ENCODE measurements around the gene UPB1. TPM values are rescaled to one million over a fixed set of nuclear protein-coding genes. Genes with fewer than 3 reads are reported as not detected.

Gene UPB1
- total and polyA plus RNA-seq, 7 donors, result 0.28 to 0.83 (median 0.36) TPM; not detected in 4

DNA sequence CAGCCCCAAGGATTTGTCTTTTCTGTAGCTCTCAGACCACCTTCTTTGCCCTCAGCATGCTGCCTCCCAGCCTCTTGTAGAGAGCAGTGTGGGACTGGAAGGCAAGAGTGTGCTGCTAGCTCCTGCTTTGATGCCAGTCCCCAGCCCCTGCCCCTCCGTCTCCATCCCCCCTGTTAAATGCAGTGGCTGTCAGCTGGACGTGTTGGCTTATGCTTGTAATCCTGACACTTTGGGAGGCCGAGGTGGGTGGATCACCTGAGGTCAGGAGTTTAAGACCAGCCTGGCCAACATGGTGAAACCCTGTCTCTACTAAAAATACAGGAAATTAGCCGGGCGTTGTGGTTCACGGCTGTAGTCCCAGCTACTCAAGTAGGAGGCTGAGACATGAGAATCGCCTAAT, 76.1 kb downstream of the UPB1 start:
- 93 to 96% methylated on average over 7 of the region's 7 CpGs for WGBS, 2 donors
- no peak for DNase-seq
- peaks cover 12 to 79% (median 38%) of the 10 kb centered on the region in 4 donors for H3K36me3 ChIP-seq
- no peaks in the 10 kb centered on the region for H3K27me3 ChIP-seq
- TF ChIP-seq EP300 (IDR thresholded peaks at IDR 0.05) (no peak), POLR2AphosphoS5 (IDR thresholded peaks at IDR 0.05) (no peak), POLR2A (IDR thresholded peaks at IDR 0.05) (no peak)
- TF ChIP-seq, protein P1, sequence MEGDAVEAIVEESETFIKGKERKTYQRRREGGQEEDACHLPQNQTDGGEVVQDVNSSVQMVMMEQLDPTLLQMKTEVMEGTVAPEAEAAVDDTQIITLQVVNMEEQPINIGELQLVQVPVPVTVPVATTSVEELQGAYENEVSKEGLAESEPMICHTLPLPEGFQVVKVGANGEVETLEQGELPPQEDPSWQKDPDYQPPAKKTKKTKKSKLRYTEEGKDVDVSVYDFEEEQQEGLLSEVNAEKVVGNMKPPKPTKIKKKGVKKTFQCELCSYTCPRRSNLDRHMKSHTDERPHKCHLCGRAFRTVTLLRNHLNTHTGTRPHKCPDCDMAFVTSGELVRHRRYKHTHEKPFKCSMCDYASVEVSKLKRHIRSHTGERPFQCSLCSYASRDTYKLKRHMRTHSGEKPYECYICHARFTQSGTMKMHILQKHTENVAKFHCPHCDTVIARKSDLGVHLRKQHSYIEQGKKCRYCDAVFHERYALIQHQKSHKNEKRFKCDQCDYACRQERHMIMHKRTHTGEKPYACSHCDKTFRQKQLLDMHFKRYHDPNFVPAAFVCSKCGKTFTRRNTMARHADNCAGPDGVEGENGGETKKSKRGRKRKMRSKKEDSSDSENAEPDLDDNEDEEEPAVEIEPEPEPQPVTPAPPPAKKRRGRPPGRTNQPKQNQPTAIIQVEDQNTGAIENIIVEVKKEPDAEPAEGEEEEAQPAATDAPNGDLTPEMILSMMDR (IDR thresholded peaks at IDR 0.05), result no peak
- H3K4me3 ChIP-seq, result no peak overlapping the region
- H3K4me1 ChIP-seq, result peaks cover 0 to 9% (median 8%) of the 10 kb centered on the region in 4 donors
- no peak overlapping the region for H3K27ac ChIP-seq
- no peaks in the 10 kb centered on the region for H3K9me3 ChIP-seq
- intact Hi-C loops (cut with DNase I), result no loop called here

DNA sequence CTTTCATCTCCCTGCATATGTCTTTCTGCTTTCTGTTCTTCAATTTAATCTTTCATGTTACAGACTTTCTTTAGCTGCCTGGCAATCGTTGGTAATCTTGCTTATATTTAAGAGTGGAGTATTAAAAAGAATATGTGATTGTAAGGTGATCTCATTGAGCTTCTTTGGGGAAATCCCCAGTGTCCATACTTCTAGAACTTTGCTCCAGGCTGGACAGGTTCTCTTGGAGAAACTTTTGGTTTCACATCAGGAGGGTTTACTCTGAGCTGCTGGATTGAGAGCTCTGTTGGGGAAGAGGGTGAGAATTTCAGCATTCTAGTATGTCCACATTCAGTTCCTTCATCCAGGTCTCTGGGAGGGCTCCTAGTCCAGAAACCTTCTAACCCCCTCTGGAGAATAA, 81.6 kb downstream of the UPB1 start:
- TF ChIP-seq POLR2A (IDR thresholded peaks at IDR 0.05) (no peak), EP300 (IDR thresholded peaks at IDR 0.05) (no peak), POLR2AphosphoS5 (IDR thresholded peaks at IDR 0.05) (no peak)
- TF ChIP-seq, protein P1 (IDR thresholded peaks at IDR 0.05), result no peak
- Histone ChIP-seq H3K9me3 (no peaks in the 10 kb centered on the region), H3K4me1 (peaks cover 0 to 21% (median 2%) of the 10 kb centered on the region in 4 donors), H3K27me3 (no peaks in the 10 kb centered on the region), H3K27ac (no peak overlapping the region), H3K36me3 (peaks cover 5 to 54% (median 15%) of the 10 kb centered on the region in 4 donors), H3K4me3 (no peak overlapping the region)
- WGBS, 2 donors, result 18 to 74% methylated on average over 1 of the region's 1 CpG
- intact Hi-C loops (cut with DNase I), result no loop called here
- DNase-seq, result no peak

Other genes starting within 250 kb of the UPB1 start
- gene SPECC1L, start 224.5 kb upstream of the UPB1 start, total RNA-seq, result 10 to 100 TPM; 28.8 to 52.6 (median 38.9) TPM
- 10 to 100 TPM; 17.4 to 25.0 (median 22.7) TPM for gene SPECC1L, start 224.5 kb upstream of the UPB1 start, polyA plus RNA-seq
- gene ADORA2A, start 67.7 kb upstream of the UPB1 start, total RNA-seq, result 1 to 10 TPM; 2.1 to 5.3 (median 3.3) TPM
- gene ADORA2A, start 67.7 kb upstream of the UPB1 start, polyA plus RNA-seq, result 1 to 10 TPM; 1.2 to 9.3 (median 1.8) TPM
- gene GUCD1, start 59.8 kb downstream of the UPB1 start, total RNA-seq, result 10 to 100 TPM; 85.6 to 98.6 (median 89.4) TPM
- 100 to 1,000 TPM; 153 to 301 (median 160) TPM for gene GUCD1, start 59.8 kb downstream of the UPB1 start, polyA plus RNA-seq
- 100 to 1,000 TPM; 104 to 156 (median 133) TPM for gene SNRPD3, start 60.7 kb downstream of the UPB1 start, total RNA-seq
- 100 to 1,000 TPM; 111 to 159 (median 146) TPM for gene SNRPD3, start 60.7 kb downstream of the UPB1 start, polyA plus RNA-seq
- gene LRRC75B, start 97.7 kb downstream of the UPB1 start, total RNA-seq, result 10 to 100 TPM; 11.1 to 18.6 (median 13.8) TPM
- 10 to 100 TPM in 1 of 3 donors, 1 to 10 TPM in 2; 2.5 to 14.4 (median 8.1) TPM for gene LRRC75B, start 97.7 kb downstream of the UPB1 start, polyA plus RNA-seq
- gene GGT1, start 107.9 kb downstream of the UPB1 start, total RNA-seq, result 1 to 10 TPM; 2.9 to 5.4 (median 3.7) TPM
- 10 to 100 TPM; 12.6 to 33.1 (median 26.7) TPM for gene GGT1, start 107.9 kb downstream of the UPB1 start, polyA plus RNA-seq

All from sigmoid colon (tissue), 7 donors.